H9 (cell line): Measurements from ENCODE around the gene COQ7. TPM values are rescaled to one million over a fixed set of nuclear protein-coding genes. Genes with fewer than 3 reads are reported as not detected.

Source experiments
- DNase-seq: peaks from one replicate; pipeline ENCODE4 v3.0.0-alpha.2; 2017
- H2AFZ ChIP-seq: one replicate; pipeline ENCODE4 v1.6.1; 2013; ENCODE audit warnings: mild to moderate bottlenecking, low read length, control low read depth, moderate library complexity
- H2AK5ac ChIP-seq: 2 replicates; pipeline ENCODE4 v1.6.1; 2013; ENCODE audit warnings: low read length, control low read depth, mixed read lengths; ENCODE audit not compliant: insufficient read length
- H2BK120ac ChIP-seq: one replicate; pipeline ENCODE4 v1.6.1; 2013; ENCODE audit warnings: low read depth, mild to moderate bottlenecking, low read length, control low read depth, inconsistent platforms; ENCODE audit not compliant: poor library complexity, severe bottlenecking
- H2BK12ac ChIP-seq: 2 replicates; pipeline ENCODE4 v1.6.1; 2013; ENCODE audit warnings: low read length, control low read depth, mixed read lengths, low read depth; ENCODE audit not compliant: insufficient read length
- H2BK15ac ChIP-seq: 2 replicates; pipeline ENCODE4 v1.6.1; 2013; ENCODE audit warnings: low read depth, low read length, control low read depth
- H2BK20ac ChIP-seq: one replicate; pipeline ENCODE4 v1.6.1; 2013; ENCODE audit warnings: low read depth, mild to moderate bottlenecking, low read length, control low read depth, inconsistent platforms; ENCODE audit not compliant: poor library complexity, severe bottlenecking
- H2BK5ac ChIP-seq: 2 replicates; pipeline ENCODE4 v1.6.1; 2013; ENCODE audit warnings: low read length, control low read depth, mixed read lengths; ENCODE audit not compliant: insufficient read length
- H3K14ac ChIP-seq: 2 replicates; pipeline ENCODE4 v1.6.1; 2013; ENCODE audit warnings: low read length, control low read depth; ENCODE audit not compliant: insufficient read depth
- H3K18ac ChIP-seq: 2 replicates; pipeline ENCODE4 v1.6.1; 2013; ENCODE audit warnings: low read depth, mild to moderate bottlenecking, mixed read lengths, low read length, control low read depth; ENCODE audit not compliant: insufficient read length
- H3K23ac ChIP-seq: 2 replicates; pipeline ENCODE4 v1.6.1; 2013; ENCODE audit warnings: low read length, control low read depth, mixed read lengths, low read depth; ENCODE audit not compliant: insufficient read length
- H3K23me2 ChIP-seq: 2 replicates; pipeline ENCODE4 v1.6.1; 2013; ENCODE audit warnings: low read depth, mild to moderate bottlenecking, mixed read lengths, low read length, control low read depth; ENCODE audit not compliant: insufficient read length, poor library complexity, severe bottlenecking
- H3K27ac ChIP-seq: 2 replicates; pipeline ENCODE4 v1.5.1; 2013; ENCODE audit warnings: low read length, control low read depth, mixed read lengths, low read depth; ENCODE audit not compliant: insufficient read length
- H3K27me3 ChIP-seq: 2 replicates; pipeline ENCODE4 v1.6.1; 2013; ENCODE audit warnings: low read length, control low read depth, inconsistent platforms; ENCODE audit not compliant: insufficient read depth
- H3K4ac ChIP-seq: 2 replicates; pipeline ENCODE4 v1.6.1; 2013; ENCODE audit warnings: low read depth, mild to moderate bottlenecking, control low read depth, inconsistent platforms, low read length, moderate library complexity
- H3K4me1 ChIP-seq: 2 replicates; pipeline ENCODE4 v1.6.1; 2013; ENCODE audit warnings: low read length, control low read depth, inconsistent platforms; ENCODE audit not compliant: insufficient read depth
- H3K4me2 ChIP-seq: 2 replicates; pipeline ENCODE4 v1.6.1; 2013; ENCODE audit warnings: low read length, control low read depth, mixed read lengths; ENCODE audit not compliant: insufficient read length, insufficient read depth
- H3K56ac ChIP-seq: 2 replicates; pipeline ENCODE4 v1.6.1; 2013; ENCODE audit warnings: low read depth, mild to moderate bottlenecking, mixed read lengths, low read length, control low read depth; ENCODE audit not compliant: insufficient read length
- H3K79me1 ChIP-seq: 2 replicates; pipeline ENCODE4 v1.6.1; 2013; ENCODE audit warnings: low read depth, mild to moderate bottlenecking, moderate library complexity, low read length, control low read depth, inconsistent platforms; ENCODE audit not compliant: insufficient read depth, poor library complexity, severe bottlenecking
- H3K79me2 ChIP-seq: 2 replicates; pipeline ENCODE4 v1.6.1; 2013; ENCODE audit warnings: low read length, control low read depth, inconsistent platforms; ENCODE audit not compliant: insufficient read depth
- H3K9ac ChIP-seq: 2 replicates; pipeline ENCODE4 v1.6.1; 2013; ENCODE audit warnings: low read length, control low read depth, mixed read lengths; ENCODE audit not compliant: insufficient read length; ENCODE audit errors: extremely low read depth
- H3K9me3 ChIP-seq: one replicate; pipeline ENCODE4 v1.6.1; 2013; ENCODE audit warnings: low read depth, low read length, inconsistent platforms; ENCODE audit not compliant: control insufficient read depth
- H3T11ph ChIP-seq: one replicate; pipeline ENCODE4 v1.6.1; 2013; ENCODE audit warnings: mild to moderate bottlenecking, low read length, control low read depth, inconsistent platforms
- H4K20me1 ChIP-seq: one replicate; pipeline ENCODE4 v1.6.1; 2013; ENCODE audit not compliant: control insufficient read depth, insufficient read length, insufficient read depth
- H4K5ac ChIP-seq: 2 replicates; pipeline ENCODE4 v1.6.1; 2013; ENCODE audit warnings: low read depth, mild to moderate bottlenecking, mixed read lengths, low read length, control low read depth; ENCODE audit not compliant: insufficient read length
- H4K8ac ChIP-seq: replicated peaks from 2 replicates; pipeline ENCODE4 v1.6.1; 2013; ENCODE audit warnings: low read length, control low read depth, mixed read lengths, low read depth; ENCODE audit not compliant: insufficient read length
- H4K91ac ChIP-seq: 2 replicates; pipeline ENCODE4 v1.6.1; 2013; ENCODE audit warnings: low read depth, mild to moderate bottlenecking, moderate library complexity, mixed read lengths, low read length, control low read depth; ENCODE audit not compliant: insufficient read length
- H3K27ac Mint-ChIP-seq, 3 experiments: 2 replicates in 2 of 3; 3 replicates in 1 of 3; pipeline ENCODE4 v1.8.0; 2020 to 2021; ENCODE audit warnings: mixed read lengths in 3 of 3, mild to moderate bottlenecking in 1 of 3, moderate library complexity in 1 of 3
- H3K27me3 Mint-ChIP-seq: 2 replicates; pipeline ENCODE4 v1.8.0; 2021; ENCODE audit warnings: low read depth, mild to moderate bottlenecking, moderate library complexity, mixed read lengths
- H3K36me3 Mint-ChIP-seq, 3 experiments: 2 replicates in 2 of 3; 3 replicates in 1 of 3; pipeline ENCODE4 v1.8.0; 2020 to 2021; ENCODE audit warnings: low read depth in 3 of 3, mixed read lengths in 3 of 3; ENCODE audit not compliant: insufficient read depth in 1 of 3
- H3K4me1 Mint-ChIP-seq, 2 experiments: 2 replicates each; pipeline ENCODE4 v1.8.0; 2020; ENCODE audit warnings: mixed read lengths in 2 of 2
- H3K4me3 Mint-ChIP-seq, 2 experiments: 2 replicates in 1 of 2; 3 replicates in 1 of 2; pipeline ENCODE4 v1.8.0; 2020 to 2021; ENCODE audit warnings: mild to moderate bottlenecking in 2 of 2, mixed read lengths in 2 of 2, moderate library complexity in 1 of 2
- H3K9me3 Mint-ChIP-seq, 2 experiments: 2 replicates in 1 of 2; 3 replicates in 1 of 2; pipeline ENCODE4 v1.8.0; 2020; ENCODE audit warnings: mild to moderate bottlenecking in 2 of 2, mixed read lengths in 2 of 2, moderate library complexity in 1 of 2
- CTCF ChIP-seq: fragments of 200-600 bp; sonication (generic); conservative IDR thresholded peaks from 3 replicates; pipeline ENCODE4 v1.8.0; 2021; ENCODE audit warnings: antibody characterized with exemption, mild to moderate bottlenecking
- WGBS: extraction: QIAGEN DNeasy Blood & Tissue Kit; methylation state at CpG from one replicate; pipeline ENCODE4 v1.1.7; 2013; ENCODE audit warnings: missing lambda C conversion rate, low lambda C conversion rate, mixed read lengths; ENCODE audit not compliant: insufficient read length; ENCODE audit errors: extremely low coverage; 5-methylcytosine and 5-hydroxymethylcytosine counted together
- total RNA-seq: library from RNA; stranded (reverse); gene quantifications from 2 replicates; pipeline ENCODE4 v1.2.1, GENCODE V29; 2021

COQ7 gene
- total RNA-seq, 1 experiment from 2014 or later, result 29.6 TPM

- Histone ChIP-seq H3T11ph (no peak overlapping the region), H3K79me2 (no peaks in the 10 kb centered on the region), H3K9me3 (no peaks in the 10 kb centered on the region), H4K8ac (no peak overlapping the region), H2BK20ac (no peak overlapping the region), H3K4ac (no peak overlapping the region), H2BK12ac (no peak overlapping the region), H3K27me3 (no peaks in the 10 kb centered on the region), H2AFZ (no peak overlapping the region), H2BK120ac (no peak overlapping the region), H4K20me1 (no peaks in the 10 kb centered on the region), H3K56ac (no peak overlapping the region), H4K91ac (no peak overlapping the region), H3K4me1 (no peaks in the 10 kb centered on the region), H3K23me2 (no peaks in the 10 kb centered on the region), H3K79me1 (no peaks in the 10 kb centered on the region), H2BK5ac (no peak overlapping the region), H4K5ac (no peak overlapping the region), H3K9ac (no peak overlapping the region), H3K14ac (no peak overlapping the region), H2AK5ac (no peak overlapping the region), H2BK15ac (no peak overlapping the region), H3K18ac (no peak overlapping the region), H3K23ac (no peak overlapping the region), H3K4me2 (no peak overlapping the region), H3K27ac (no peak overlapping the region)
- WGBS, result no CpG with 5 or more reads among the region's 1 CpG
- Mint-ChIP-seq H3K36me3 (peaks cover 0 to 2% (median 0%) of the 10 kb centered on the region in 3 experiments; a peak in 3 of 7 replicates), H3K27ac (no peak overlapping the region), H3K9me3 (peaks cover 5 to 6% of the 10 kb centered on the region in 2 experiments; a peak in 4 of 5 replicates), H3K4me1 (peaks cover 5 to 6% of the 10 kb centered on the region in 2 experiments; a peak in 2 of 4 replicates), H3K27me3 (no peaks in the 10 kb centered on the region), H3K4me3 (no peak overlapping the region)
- no peak for DNase-seq
- no peak for TF ChIP-seq CTCF
These were observed 30.8 kb downstream of the COQ7 start for GRCh38 chr16:19098173-19098572.
